ENCODE data around the gene PNMT.

DNA sequence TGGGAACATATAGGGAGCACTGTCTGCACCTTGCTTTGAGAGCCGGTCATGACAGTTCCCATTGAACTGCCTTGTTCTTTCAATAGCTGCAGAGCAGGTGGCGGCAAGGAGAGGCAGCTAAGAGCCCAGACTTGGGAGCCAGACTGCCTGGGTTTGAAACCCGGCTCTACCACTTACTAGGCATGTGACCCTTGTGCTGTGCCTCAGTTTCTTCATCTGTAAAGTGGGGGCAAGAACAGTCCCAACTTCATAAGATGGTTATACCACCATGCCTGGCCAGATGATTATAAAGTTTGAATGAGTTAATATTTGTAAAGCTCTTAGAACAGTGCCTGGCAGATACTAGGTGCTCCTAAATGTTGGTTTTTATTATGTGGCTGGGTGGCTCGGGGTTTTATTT is 46.0 kb downstream of the PNMT start:
- TF ChIP-seq ZNF274 (IDR thresholded peaks at IDR 0.05; ENCODE audit: low read depth, low read length) (no peak), YY1 (IDR thresholded peaks at IDR 0.05; ENCODE audit: insufficient read depth, insufficient read length) (no peak), SUZ12 (IDR thresholded peaks at IDR 0.05; ENCODE audit: extremely low read depth, insufficient read depth, insufficient read length) (no peak)

Measured in NT2/D1 (cell line).